HEK293 (cell line): ENCODE measurements around the gene SLCO1B3.

Source experiments
- ZBTB1 ChIP-seq: fragments of 450-650 bp; formaldehyde crosslinking; IDR thresholded peaks from 2 replicates; pipeline ENCODE4 v1.5.1; 2016; ENCODE audit warnings: missing biosample characterization, missing genetic modification characterization
- ZNF571 ChIP-seq: fragments of 450-650 bp; formaldehyde crosslinking; IDR thresholded peaks from 2 replicates; pipeline ENCODE4 v1.5.0; 2017; ENCODE audit warnings: missing biosample characterization, missing genetic modification characterization
- ZNF658 ChIP-seq: fragments of 450-650 bp; formaldehyde crosslinking; IDR thresholded peaks from 2 replicates; pipeline ENCODE4; 2016; ENCODE audit warnings: missing biosample characterization, missing genetic modification characterization
- ZNF670 ChIP-seq: fragments of 450-650 bp; formaldehyde crosslinking; IDR thresholded peaks from 2 replicates; pipeline ENCODE4 v1.5.1; 2016; ENCODE audit warnings: missing biosample characterization, missing genetic modification characterization, low read depth
- TF ChIP-seq, protein P1 (sequence below): fragments of 450-650 bp; formaldehyde crosslinking; IDR thresholded peaks from 2 replicates; pipeline ENCODE4 v1.5.1; 2016; ENCODE audit warnings: missing biosample characterization, missing genetic modification characterization
- TF ChIP-seq, protein P2 (sequence below): fragments of 450-650 bp; IDR thresholded peaks from 2 replicates; pipeline ENCODE4 v1.5.1; 2018; ENCODE audit warnings: missing biosample characterization, mild to moderate bottlenecking, missing genetic modification characterization
- TF ChIP-seq, protein P3 (sequence below): fragments of 450-650 bp; formaldehyde crosslinking; IDR thresholded peaks from 2 replicates; pipeline ENCODE4 v1.5.1; 2016; ENCODE audit warnings: missing biosample characterization, missing genetic modification characterization

DNA sequence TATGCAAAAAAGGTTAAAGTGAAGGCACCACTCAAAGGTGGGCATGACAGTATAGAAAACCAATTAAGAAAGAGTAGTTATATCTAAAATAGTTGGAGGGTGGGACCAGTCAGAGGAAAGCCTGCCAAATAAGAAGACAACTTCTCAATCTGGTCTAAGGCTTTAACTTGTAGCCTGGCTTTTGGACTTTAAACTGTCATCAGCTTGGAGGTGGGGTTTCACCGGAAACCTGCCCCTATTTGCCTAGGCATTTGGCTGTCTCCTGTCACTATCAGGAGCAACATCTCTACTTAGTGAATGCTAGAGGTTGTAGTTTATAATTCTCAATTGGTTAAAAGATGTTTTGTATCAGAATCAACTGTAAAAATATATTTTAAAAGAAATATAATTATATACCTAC lies 107.3 kb downstream of the SLCO1B3 start:
- TF ChIP-seq, protein P1, sequence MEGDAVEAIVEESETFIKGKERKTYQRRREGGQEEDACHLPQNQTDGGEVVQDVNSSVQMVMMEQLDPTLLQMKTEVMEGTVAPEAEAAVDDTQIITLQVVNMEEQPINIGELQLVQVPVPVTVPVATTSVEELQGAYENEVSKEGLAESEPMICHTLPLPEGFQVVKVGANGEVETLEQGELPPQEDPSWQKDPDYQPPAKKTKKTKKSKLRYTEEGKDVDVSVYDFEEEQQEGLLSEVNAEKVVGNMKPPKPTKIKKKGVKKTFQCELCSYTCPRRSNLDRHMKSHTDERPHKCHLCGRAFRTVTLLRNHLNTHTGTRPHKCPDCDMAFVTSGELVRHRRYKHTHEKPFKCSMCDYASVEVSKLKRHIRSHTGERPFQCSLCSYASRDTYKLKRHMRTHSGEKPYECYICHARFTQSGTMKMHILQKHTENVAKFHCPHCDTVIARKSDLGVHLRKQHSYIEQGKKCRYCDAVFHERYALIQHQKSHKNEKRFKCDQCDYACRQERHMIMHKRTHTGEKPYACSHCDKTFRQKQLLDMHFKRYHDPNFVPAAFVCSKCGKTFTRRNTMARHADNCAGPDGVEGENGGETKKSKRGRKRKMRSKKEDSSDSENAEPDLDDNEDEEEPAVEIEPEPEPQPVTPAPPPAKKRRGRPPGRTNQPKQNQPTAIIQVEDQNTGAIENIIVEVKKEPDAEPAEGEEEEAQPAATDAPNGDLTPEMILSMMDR, result no peak
- TF ChIP-seq ZNF571 (tag by site-specific recombination) (no peak), ZNF670 (tag by site-specific recombination) (no peak), ZNF658 (tag by site-specific recombination) (no peak), ZBTB1 (tag by site-specific recombination) (no peak)
- TF ChIP-seq, protein P2, sequence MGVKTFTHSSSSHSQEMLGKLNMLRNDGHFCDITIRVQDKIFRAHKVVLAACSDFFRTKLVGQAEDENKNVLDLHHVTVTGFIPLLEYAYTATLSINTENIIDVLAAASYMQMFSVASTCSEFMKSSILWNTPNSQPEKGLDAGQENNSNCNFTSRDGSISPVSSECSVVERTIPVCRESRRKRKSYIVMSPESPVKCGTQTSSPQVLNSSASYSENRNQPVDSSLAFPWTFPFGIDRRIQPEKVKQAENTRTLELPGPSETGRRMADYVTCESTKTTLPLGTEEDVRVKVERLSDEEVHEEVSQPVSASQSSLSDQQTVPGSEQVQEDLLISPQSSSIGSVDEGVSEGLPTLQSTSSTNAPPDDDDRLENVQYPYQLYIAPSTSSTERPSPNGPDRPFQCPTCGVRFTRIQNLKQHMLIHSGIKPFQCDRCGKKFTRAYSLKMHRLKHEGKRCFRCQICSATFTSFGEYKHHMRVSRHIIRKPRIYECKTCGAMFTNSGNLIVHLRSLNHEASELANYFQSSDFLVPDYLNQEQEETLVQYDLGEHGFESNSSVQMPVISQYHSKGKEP (tag by site-specific recombination), result no peak
- TF ChIP-seq, protein P3, sequence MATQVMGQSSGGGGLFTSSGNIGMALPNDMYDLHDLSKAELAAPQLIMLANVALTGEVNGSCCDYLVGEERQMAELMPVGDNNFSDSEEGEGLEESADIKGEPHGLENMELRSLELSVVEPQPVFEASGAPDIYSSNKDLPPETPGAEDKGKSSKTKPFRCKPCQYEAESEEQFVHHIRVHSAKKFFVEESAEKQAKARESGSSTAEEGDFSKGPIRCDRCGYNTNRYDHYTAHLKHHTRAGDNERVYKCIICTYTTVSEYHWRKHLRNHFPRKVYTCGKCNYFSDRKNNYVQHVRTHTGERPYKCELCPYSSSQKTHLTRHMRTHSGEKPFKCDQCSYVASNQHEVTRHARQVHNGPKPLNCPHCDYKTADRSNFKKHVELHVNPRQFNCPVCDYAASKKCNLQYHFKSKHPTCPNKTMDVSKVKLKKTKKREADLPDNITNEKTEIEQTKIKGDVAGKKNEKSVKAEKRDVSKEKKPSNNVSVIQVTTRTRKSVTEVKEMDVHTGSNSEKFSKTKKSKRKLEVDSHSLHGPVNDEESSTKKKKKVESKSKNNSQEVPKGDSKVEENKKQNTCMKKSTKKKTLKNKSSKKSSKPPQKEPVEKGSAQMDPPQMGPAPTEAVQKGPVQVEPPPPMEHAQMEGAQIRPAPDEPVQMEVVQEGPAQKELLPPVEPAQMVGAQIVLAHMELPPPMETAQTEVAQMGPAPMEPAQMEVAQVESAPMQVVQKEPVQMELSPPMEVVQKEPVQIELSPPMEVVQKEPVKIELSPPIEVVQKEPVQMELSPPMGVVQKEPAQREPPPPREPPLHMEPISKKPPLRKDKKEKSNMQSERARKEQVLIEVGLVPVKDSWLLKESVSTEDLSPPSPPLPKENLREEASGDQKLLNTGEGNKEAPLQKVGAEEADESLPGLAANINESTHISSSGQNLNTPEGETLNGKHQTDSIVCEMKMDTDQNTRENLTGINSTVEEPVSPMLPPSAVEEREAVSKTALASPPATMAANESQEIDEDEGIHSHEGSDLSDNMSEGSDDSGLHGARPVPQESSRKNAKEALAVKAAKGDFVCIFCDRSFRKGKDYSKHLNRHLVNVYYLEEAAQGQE (tag by site-specific recombination), result no peak
